GM18951 (cell line): ENCODE data around the gene NDUFA11.

ENCODE experiments used
- POLR2A ChIP-seq: IDR thresholded peaks from 4 replicates; pipeline ENCODE4 v1.6.1; 2011; ENCODE audit warnings: mild to moderate bottlenecking; ENCODE audit not compliant: insufficient read length, insufficient read depth; ENCODE audit errors: extremely low read depth
- in situ Hi-C: fragments of 300-500 bp; cut with MboI; formaldehyde crosslinking; loops from one replicate; pipeline ENCODE4 v1.12.0; 2022; ENCODE audit warnings: low sequenced_read_pairs, mixed read lengths, inconsistent platforms; ENCODE audit not compliant: unreplicated experiment

Gene NDUFA11

GRCh38 chr19:5940260-5941208, 36.9 kb upstream of the NDUFA11 start:
- no peak for TF ChIP-seq POLR2A
- in situ Hi-C loops, result no loop called here

- TF ChIP-seq POLR2A, result no peak
- in situ Hi-C loops, result no loop called here
Measured at GRCh38 chr19:5937550-5937949, 34.0 kb upstream of the NDUFA11 start.

- in situ Hi-C loops, result no loop called here
- TF ChIP-seq POLR2A, result no peak
Measured at GRCh38 chr19:5936292-5936592, 32.7 kb upstream of the NDUFA11 start.

GRCh38 chr19:5935473-5936291, 32.1 kb upstream of the NDUFA11 start:
- in situ Hi-C loops, result no loop called here
- TF ChIP-seq POLR2A, result peak; percentile 17

GRCh38 chr19:5934774-5935472, 31.3 kb upstream of the NDUFA11 start:
- TF ChIP-seq POLR2A, result no peak
- in situ Hi-C loops, result no loop called here

GRCh38 chr19:5934069-5934401, 30.4 kb upstream of the NDUFA11 start:
- in situ Hi-C loops, result no loop called here
- no peak for TF ChIP-seq POLR2A

- in situ Hi-C loops, result no loop called here
- TF ChIP-seq POLR2A, result no peak
Measured at GRCh38 chr19:5933391-5934068, 29.9 kb upstream of the NDUFA11 start.

GRCh38 chr19:5932609-5933262, 29.1 kb upstream of the NDUFA11 start:
- in situ Hi-C loops, result no loop called here
- TF ChIP-seq POLR2A, result no peak

- in situ Hi-C loops, result no loop called here
- no peak for TF ChIP-seq POLR2A
Measured at GRCh38 chr19:5932146-5932545, 28.6 kb upstream of the NDUFA11 start.

GRCh38 chr19:5931251-5931650, 27.7 kb upstream of the NDUFA11 start:
- in situ Hi-C loops, result no loop called here
- TF ChIP-seq POLR2A, result no peak

GRCh38 chr19:5929625-5930024, 26.0 kb upstream of the NDUFA11 start:
- TF ChIP-seq POLR2A, result no peak
- in situ Hi-C loops, result no loop called here

- no peak for TF ChIP-seq POLR2A
- in situ Hi-C loops, result no loop called here
Measured at GRCh38 chr19:5929179-5929578, 25.6 kb upstream of the NDUFA11 start.
